IMR-90 (cell line): ENCODE data around the gene DDX60. TPM values are rescaled to one million over a fixed set of nuclear protein-coding genes. Genes with fewer than 3 reads are reported as not detected.

Experiments
- ATAC-seq: fragments of 200-7000 bp; cut with Tn5 transposase; 2 replicates; pipeline ENCODE4 v1.9.1; 2020; ENCODE audit warnings: low read depth, mild to moderate bottlenecking, moderate library complexity
- BruUV-seq: library from RNA; stranded (reverse); fragments of 400-500 nt; replicated peaks from 2 replicates; lab custom pipeline; 2021; lab: Mats Ljungman, UMichigan
- CTCF ChIA-PET: fragments of 300-600 bp; formaldehyde crosslinking; extraction: SDS; loops from one replicate; lab custom pipeline; 2021; ENCODE audit warnings: antibody characterized with exemption; lab: Yijun Ruan, JAX
- POLR2A ChIA-PET: fragments of 300-600 bp; sonication (Branson Sonifier 250); formaldehyde crosslinking; loops from one replicate; lab custom pipeline; 2022; ENCODE audit warnings: antibody characterized with exemption; ENCODE audit not compliant: unreplicated experiment; lab: Charles Lee
- DNase-seq: peaks from one replicate; pipeline ENCODE4 v3.0.0; 2013
- H2AFZ ChIP-seq: replicated peaks from 2 replicates; pipeline ENCODE3; 2013; ENCODE audit warnings: low read length, mild to moderate bottlenecking; ENCODE audit not compliant: poor library complexity
- H2AK5ac ChIP-seq: 2 replicates; pipeline ENCODE4 v1.6.1; 2013; ENCODE audit warnings: low read depth, low read length, inconsistent platforms
- H2AK9ac ChIP-seq: replicated peaks from 2 replicates; pipeline ENCODE3; 2013; ENCODE audit warnings: mild to moderate bottlenecking, low read depth, low read length, moderate library complexity; ENCODE audit not compliant: poor library complexity
- H2BK120ac ChIP-seq: 2 replicates; pipeline ENCODE4 v1.6.1; 2013; ENCODE audit warnings: low read depth, low read length, inconsistent platforms
- H2BK15ac ChIP-seq: 3 replicates; pipeline ENCODE4 v1.6.1; 2013; ENCODE audit warnings: low read depth, low read length, inconsistent platforms
- H2BK20ac ChIP-seq: 2 replicates; pipeline ENCODE4 v1.6.1; 2013; ENCODE audit warnings: low read depth, mild to moderate bottlenecking, inconsistent platforms, low read length, moderate library complexity
- H2BK5ac ChIP-seq: 2 replicates; pipeline ENCODE4 v1.6.1; 2013; ENCODE audit warnings: mild to moderate bottlenecking, low read depth, low read length, inconsistent platforms; ENCODE audit not compliant: poor library complexity, severe bottlenecking
- H3K14ac ChIP-seq: replicated peaks from 2 replicates; pipeline ENCODE4 v1.6.1; 2013; ENCODE audit warnings: low read depth, low read length, inconsistent platforms
- H3K18ac ChIP-seq: 2 replicates; pipeline ENCODE4 v1.6.1; 2013; ENCODE audit warnings: low read depth, low read length, control low read depth
- H3K23ac ChIP-seq: 2 replicates; pipeline ENCODE4 v1.6.1; 2013; ENCODE audit warnings: low read depth, low read length, inconsistent platforms
- H3K27ac ChIP-seq: 2 replicates; pipeline ENCODE4 v1.5.1; 2013; ENCODE audit warnings: mild to moderate bottlenecking, control low read depth, low read length; ENCODE audit not compliant: insufficient read depth
- H3K27me3 ChIP-seq: 2 replicates; pipeline ENCODE4 v1.6.1; 2013; ENCODE audit warnings: low read length; ENCODE audit not compliant: control insufficient read depth, insufficient read depth
- H3K36me3 ChIP-seq: 2 replicates; pipeline ENCODE4 v1.6.1; 2013; ENCODE audit warnings: low read length, mixed read lengths; ENCODE audit not compliant: control insufficient read depth, insufficient read depth
- H3K4ac ChIP-seq: 2 replicates; pipeline ENCODE4 v1.6.1; 2013; ENCODE audit warnings: low read depth, low read length, inconsistent platforms
- H3K4me1 ChIP-seq: 2 replicates; pipeline ENCODE4 v1.6.1; 2013; ENCODE audit warnings: low read length, mixed read lengths; ENCODE audit not compliant: control insufficient read depth, insufficient read depth
- H3K4me2 ChIP-seq: 2 replicates; pipeline ENCODE4 v1.6.1; 2013; ENCODE audit warnings: low read depth, mild to moderate bottlenecking, control low read depth, low read length, moderate library complexity
- H3K4me3 ChIP-seq: 2 replicates; pipeline ENCODE4 v1.5.1; 2013; ENCODE audit warnings: low read depth, mild to moderate bottlenecking, control low read depth, low read length, moderate library complexity; ENCODE audit not compliant: insufficient read depth
- H3K56ac ChIP-seq: 2 replicates; pipeline ENCODE4 v1.6.1; 2013; ENCODE audit warnings: low read length, inconsistent platforms; ENCODE audit not compliant: insufficient read depth; ENCODE audit errors: extremely low read depth
- H3K79me1 ChIP-seq, 2 experiments: 2 replicates each; pipeline ENCODE4 v1.6.1; 2013; ENCODE audit warnings: low read length in 2 of 2, inconsistent platforms in 1 of 2, low read depth in 1 of 2
- H3K9ac ChIP-seq: 2 replicates; pipeline ENCODE4 v1.6.1; 2013; ENCODE audit warnings: low read depth, low read length, control low read depth
- H3K9me1 ChIP-seq: 2 replicates; pipeline ENCODE4 v1.6.1; 2013; ENCODE audit warnings: low read length, inconsistent platforms; ENCODE audit not compliant: insufficient read depth
- H3K9me3 ChIP-seq: 2 replicates; pipeline ENCODE4 v1.6.1; 2013; ENCODE audit warnings: low read length; ENCODE audit not compliant: control insufficient read depth, insufficient read depth
- H4K20me1 ChIP-seq: 2 replicates; pipeline ENCODE4 v1.6.1; 2013; ENCODE audit warnings: low read length, inconsistent platforms; ENCODE audit not compliant: insufficient read depth
- H4K5ac ChIP-seq: 2 replicates; pipeline ENCODE4 v1.6.1; 2013; ENCODE audit warnings: mild to moderate bottlenecking, low read depth, low read length, control low read depth
- H4K8ac ChIP-seq, 2 experiments: 2 replicates each; pipeline ENCODE4 v1.6.1; 2013; ENCODE audit warnings: low read depth in 2 of 2, low read length in 2 of 2, control low read depth in 1 of 2, inconsistent platforms in 1 of 2
- H4K91ac ChIP-seq: 2 replicates; pipeline ENCODE4 v1.6.1; 2013; ENCODE audit warnings: low read depth, low read length, inconsistent platforms; ENCODE audit not compliant: insufficient read depth
- BHLHE40 ChIP-seq: fragments of 150-350 bp; IDR thresholded peaks from 2 replicates; pipeline ENCODE4 v1.6.1; 2016; ENCODE audit warnings: mild to moderate bottlenecking, low read depth, low read length
- CEBPB ChIP-seq: IDR thresholded peaks from 2 replicates; pipeline ENCODE4 v1.6.1; 2012; ENCODE audit warnings: low read depth, low read length, improper control_type of control experiment
- CHD1 ChIP-seq: IDR thresholded peaks from 2 replicates; pipeline ENCODE4 v1.6.1; 2012; ENCODE audit warnings: low read depth, low read length, improper control_type of control experiment
- FOS ChIP-seq: fragments of 150-350 bp; IDR thresholded peaks from 2 replicates; pipeline ENCODE4 v1.6.1; 2016; ENCODE audit warnings: low read depth, low read length
- MAZ ChIP-seq: IDR thresholded peaks from 2 replicates; pipeline ENCODE4 v1.6.1; 2012; ENCODE audit warnings: low read depth, mild to moderate bottlenecking, low read length, improper control_type of control experiment, moderate library complexity, borderline replicate concordance
- MXI1 ChIP-seq: IDR thresholded peaks from 2 replicates; pipeline ENCODE4 v1.6.1; 2012; ENCODE audit warnings: low read depth, mild to moderate bottlenecking, low read length, moderate library complexity, borderline replicate concordance
- NFE2L2 ChIP-seq: fragments of 150-350 bp; IDR thresholded peaks from 2 replicates; pipeline ENCODE4 v1.6.1; 2016; ENCODE audit warnings: low read depth, mild to moderate bottlenecking, low read length
- RCOR1 ChIP-seq: IDR thresholded peaks from 2 replicates; pipeline ENCODE4 v1.6.1; 2012; ENCODE audit warnings: mild to moderate bottlenecking, low read length, improper control_type of control experiment; ENCODE audit not compliant: insufficient replicate concordance
- RFX5 ChIP-seq: IDR thresholded peaks from 2 replicates; pipeline ENCODE4 v1.8.0; 2012; ENCODE audit warnings: low read depth, mild to moderate bottlenecking, low read length, moderate library complexity
- SMC3 ChIP-seq: fragments of 150-350 bp; IDR thresholded peaks from 2 replicates; pipeline ENCODE4 v1.6.1; 2016; ENCODE audit warnings: low read depth, mild to moderate bottlenecking, antibody characterized with exemption, low read length, moderate library complexity
- WGBS, 2 experiments: methylation state at CpG; one replicate each; pipeline versions ENCODE4 v1.1.5 to v1.1.7; 2013; ENCODE audit warnings: missing lambda C conversion rate in 2 of 2; ENCODE audit not compliant: insufficient read length in 1 of 2; ENCODE audit errors: extremely low coverage in 2 of 2; 5-methylcytosine and 5-hydroxymethylcytosine counted together
- dilution Hi-C: fragments of 300-500 bp; cut with HindIII; formaldehyde crosslinking; loops from one replicate; pipeline ENCODE4 v1.14.3; 2018; ENCODE audit warnings: low sequenced_read_pairs; ENCODE audit not compliant: unreplicated experiment
- in situ Hi-C: fragments of 300-500 bp; cut with MboI; formaldehyde crosslinking; loops from 3 replicates; pipeline ENCODE4 v1.14.3; 2019; ENCODE audit warnings: low sequenced_read_pairs, inconsistent platforms, mixed read lengths
- intact Hi-C: fragments of 100-400 bp; cut with micrococcal nuclease; formaldehyde crosslinking; loops from 2 replicates; pipeline ENCODE4 v1.10.0; 2022
- polyA plus RNA-seq, 3 experiments: library from polyadenylated mRNA; depleted of rRNA; stranded (reverse); fragments of >200 nt; gene quantifications; 2 replicates each; pipeline ENCODE4 v1.2.3, GENCODE V29; 2012; ENCODE audit warnings: low replicate concordance in 1 of 3
- total RNA-seq: library from RNA; depleted of rRNA; stranded (reverse); fragments of >200 nt; gene quantifications from 2 replicates; pipeline ENCODE4 v1.2.3, GENCODE V29; 2012
- TF ChIP-seq, protein P1 (sequence below): conservative IDR thresholded peaks from 2 replicates; pipeline ENCODE4 v1.5.1; 2012; ENCODE audit warnings: mild to moderate bottlenecking, low read depth, low read length, improper control_type of control experiment
- TF ChIP-seq, protein P2 (sequence below): fragments of 150-350 bp; IDR thresholded peaks from 2 replicates; pipeline ENCODE4 v1.6.1; 2016; ENCODE audit warnings: low read depth, mild to moderate bottlenecking, low read length, moderate library complexity, borderline replicate concordance
- TF ChIP-seq, protein P3 (sequence below): fragments of 150-350 bp; IDR thresholded peaks from 2 replicates; pipeline ENCODE4 v1.6.1; 2017; ENCODE audit warnings: mild to moderate bottlenecking, antibody characterized with exemption, low read length, low read depth

The DDX60 gene
- total and polyA plus RNA-seq, 2 of the 4 experiments (the other 2 are of a cell fraction) = 3.1 to 6.6 TPM

DNA sequence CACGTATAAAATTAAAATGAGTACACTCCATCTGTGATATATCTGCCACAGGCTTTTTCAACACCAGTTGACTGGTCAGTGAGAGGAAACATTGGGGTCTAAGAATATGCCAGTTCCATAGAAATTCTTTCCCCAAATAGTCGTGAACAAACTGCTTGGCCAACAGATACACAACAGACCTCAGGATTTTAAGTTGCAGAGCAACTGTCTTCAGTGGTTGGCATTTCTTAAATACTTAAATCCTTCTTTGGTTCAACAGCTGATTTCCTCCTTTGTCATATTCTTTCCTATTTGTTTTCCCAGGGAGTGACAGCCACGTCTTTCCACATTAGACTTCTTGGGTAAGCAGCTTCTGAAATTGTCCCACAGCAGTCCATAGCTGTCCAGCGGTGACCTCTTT is 7.0 kb upstream of the DDX60 start:
- ATAC-seq = no peak
- POLR2A ChIA-PET = no interaction called here

More for the DNA sequence above, 7.0 kb upstream of the DDX60 start:
- Histone ChIP-seq H4K5ac (no peak overlapping the region), H3K56ac (no peak overlapping the region), H3K27me3 (no peaks in the 10 kb centered on the region), H3K79me1 (no peaks in the 10 kb centered on the region), H2AK9ac (no peak overlapping the region), H3K4me1 (no peaks in the 10 kb centered on the region), H2BK20ac (no peak overlapping the region), H2AFZ (no peak overlapping the region), H2BK120ac (no peak overlapping the region), H3K18ac (no peak overlapping the region), H3K9ac (no peak overlapping the region), H4K8ac (no peak overlapping the region), H4K20me1 (no peaks in the 10 kb centered on the region), H3K9me1 (no peaks in the 10 kb centered on the region), H2BK15ac (no peak overlapping the region), H3K36me3 (no peaks in the 10 kb centered on the region), H3K4ac (no peak overlapping the region), H2AK5ac (no peak overlapping the region), H3K23ac (no peak overlapping the region), H2BK5ac (no peak overlapping the region), H4K91ac (no peak overlapping the region), H3K4me3 (no peak overlapping the region), H3K9me3 (no peaks in the 10 kb centered on the region), H3K27ac (no peak overlapping the region), H3K4me2 (no peak overlapping the region), H3K14ac (no peak overlapping the region)
- WGBS, 2 experiments = no CpG with 5 or more reads among the region's 4 CpGs
- no peak for TF ChIP-seq NFE2L2
- TF ChIP-seq, protein P1, sequence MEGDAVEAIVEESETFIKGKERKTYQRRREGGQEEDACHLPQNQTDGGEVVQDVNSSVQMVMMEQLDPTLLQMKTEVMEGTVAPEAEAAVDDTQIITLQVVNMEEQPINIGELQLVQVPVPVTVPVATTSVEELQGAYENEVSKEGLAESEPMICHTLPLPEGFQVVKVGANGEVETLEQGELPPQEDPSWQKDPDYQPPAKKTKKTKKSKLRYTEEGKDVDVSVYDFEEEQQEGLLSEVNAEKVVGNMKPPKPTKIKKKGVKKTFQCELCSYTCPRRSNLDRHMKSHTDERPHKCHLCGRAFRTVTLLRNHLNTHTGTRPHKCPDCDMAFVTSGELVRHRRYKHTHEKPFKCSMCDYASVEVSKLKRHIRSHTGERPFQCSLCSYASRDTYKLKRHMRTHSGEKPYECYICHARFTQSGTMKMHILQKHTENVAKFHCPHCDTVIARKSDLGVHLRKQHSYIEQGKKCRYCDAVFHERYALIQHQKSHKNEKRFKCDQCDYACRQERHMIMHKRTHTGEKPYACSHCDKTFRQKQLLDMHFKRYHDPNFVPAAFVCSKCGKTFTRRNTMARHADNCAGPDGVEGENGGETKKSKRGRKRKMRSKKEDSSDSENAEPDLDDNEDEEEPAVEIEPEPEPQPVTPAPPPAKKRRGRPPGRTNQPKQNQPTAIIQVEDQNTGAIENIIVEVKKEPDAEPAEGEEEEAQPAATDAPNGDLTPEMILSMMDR = no peak
- no peak for TF ChIP-seq FOS
- no peak for TF ChIP-seq CEBPB
- no peak for TF ChIP-seq MXI1
- TF ChIP-seq BHLHE40 = no peak
- TF ChIP-seq, protein P2, sequence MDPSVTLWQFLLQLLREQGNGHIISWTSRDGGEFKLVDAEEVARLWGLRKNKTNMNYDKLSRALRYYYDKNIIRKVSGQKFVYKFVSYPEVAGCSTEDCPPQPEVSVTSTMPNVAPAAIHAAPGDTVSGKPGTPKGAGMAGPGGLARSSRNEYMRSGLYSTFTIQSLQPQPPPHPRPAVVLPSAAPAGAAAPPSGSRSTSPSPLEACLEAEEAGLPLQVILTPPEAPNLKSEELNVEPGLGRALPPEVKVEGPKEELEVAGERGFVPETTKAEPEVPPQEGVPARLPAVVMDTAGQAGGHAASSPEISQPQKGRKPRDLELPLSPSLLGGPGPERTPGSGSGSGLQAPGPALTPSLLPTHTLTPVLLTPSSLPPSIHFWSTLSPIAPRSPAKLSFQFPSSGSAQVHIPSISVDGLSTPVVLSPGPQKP = no peak
- TF ChIP-seq, protein P3, sequence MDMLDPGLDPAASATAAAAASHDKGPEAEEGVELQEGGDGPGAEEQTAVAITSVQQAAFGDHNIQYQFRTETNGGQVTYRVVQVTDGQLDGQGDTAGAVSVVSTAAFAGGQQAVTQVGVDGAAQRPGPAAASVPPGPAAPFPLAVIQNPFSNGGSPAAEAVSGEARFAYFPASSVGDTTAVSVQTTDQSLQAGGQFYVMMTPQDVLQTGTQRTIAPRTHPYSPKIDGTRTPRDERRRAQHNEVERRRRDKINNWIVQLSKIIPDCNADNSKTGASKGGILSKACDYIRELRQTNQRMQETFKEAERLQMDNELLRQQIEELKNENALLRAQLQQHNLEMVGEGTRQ = no peak
- TF ChIP-seq RCOR1 = no peak
- TF ChIP-seq MAZ = no peak
- no peak for TF ChIP-seq SMC3
- no peak for TF ChIP-seq CHD1
- no peak for TF ChIP-seq RFX5
- DNase-seq = no peak
- intact Hi-C loops (no loop called here), in situ Hi-C loops (no loop called here), dilution Hi-C loops (no loop called here)
- BruUV-seq = no TSS peak
- CTCF ChIA-PET = interaction anchor here (0.7 kb wide), 1 partner anchor 117 kb away, joined by 3 read pairs; no protein-coding TSS in a partner anchor
